HepG2 (cell line): Measurements from ENCODE around the gene PISD.
"Not testable (repeated sequence)": the region's sequence is repeated elsewhere in the genome, so short reads cannot be mapped to it uniquely, and the experiment has no call there.

Source experiments
- ELF1 ChIP-seq: sonication (generic); formaldehyde crosslinking; IDR thresholded peaks from 2 replicates; pipeline ENCODE4 v1.4.0; 2020; ENCODE audit warnings: missing genetic modification reagents
- ETV6 ChIP-seq: sonication (generic); formaldehyde crosslinking; conservative IDR thresholded peaks from 2 replicates; pipeline ENCODE4 v1.4.0; 2020; ENCODE audit warnings: missing genetic modification reagents
- FOXK2 ChIP-seq: fragments of 450-650 bp; IDR thresholded peaks from 2 replicates; pipeline ENCODE4 v1.6.1; 2016
- FOXP4 ChIP-seq: sonication (generic); formaldehyde crosslinking; IDR thresholded peaks from 2 replicates; pipeline ENCODE4 v1.4.0; 2020; ENCODE audit warnings: missing genetic modification reagents
- IRF2 ChIP-seq: IDR thresholded peaks from 2 replicates; pipeline ENCODE4 v1.6.1; 2018; ENCODE audit warnings: missing genetic modification reagents, missing compliant biosample characterization
- NFYB ChIP-seq: sonication (generic); formaldehyde crosslinking; IDR thresholded peaks from 2 replicates; pipeline ENCODE4 v1.4.0; 2020; ENCODE audit warnings: missing genetic modification reagents
- NONO ChIP-seq, 2 experiments: fragments of 450-650 bp in 1 of 2; sonication (generic) in 1 of 2; formaldehyde crosslinking in 1 of 2; IDR thresholded peaks in 1 of 2; conservative IDR thresholded peaks in 1 of 2; 2 replicates each; pipeline versions ENCODE4 v1.6.1 to v1.8.0; 2017 to 2022; ENCODE audit warnings: mild to moderate bottlenecking in 1 of 2, missing genetic modification reagents in 1 of 2, moderate library complexity in 1 of 2
- SMC3 ChIP-seq: IDR thresholded peaks from 2 replicates; pipeline ENCODE4 v1.6.1; 2011; ENCODE audit warnings: low read length, improper control_type of control experiment
- TCF7 ChIP-seq: sonication (generic); IDR thresholded peaks from 2 replicates; pipeline ENCODE4 v1.6.1; 2016; ENCODE audit warnings: antibody characterized with exemption, low read depth
- ZBTB26 ChIP-seq: IDR thresholded peaks from 2 replicates; pipeline ENCODE4 v1.6.1; 2016; ENCODE audit warnings: missing compliant biosample characterization, missing genetic modification reagents, borderline replicate concordance
- ZSCAN20 ChIP-seq: sonication (generic); formaldehyde crosslinking; IDR thresholded peaks from 2 replicates; pipeline ENCODE4 v1.4.0; 2020; ENCODE audit warnings: missing genetic modification reagents, mild to moderate bottlenecking, borderline replicate concordance
- TF ChIP-seq, protein P1 (sequence below): sonication (generic); formaldehyde crosslinking; IDR thresholded peaks from 2 replicates; pipeline ENCODE4 v1.5.0; 2020; ENCODE audit warnings: mild to moderate bottlenecking, missing genetic modification reagents, moderate library complexity
- TF ChIP-seq, protein P2 (sequence below): sonication (generic); formaldehyde crosslinking; IDR thresholded peaks from 2 replicates; pipeline ENCODE4 v1.8.1; 2023; ENCODE audit warnings: missing genetic modification reagents, inconsistent platforms, borderline replicate concordance

DNA sequence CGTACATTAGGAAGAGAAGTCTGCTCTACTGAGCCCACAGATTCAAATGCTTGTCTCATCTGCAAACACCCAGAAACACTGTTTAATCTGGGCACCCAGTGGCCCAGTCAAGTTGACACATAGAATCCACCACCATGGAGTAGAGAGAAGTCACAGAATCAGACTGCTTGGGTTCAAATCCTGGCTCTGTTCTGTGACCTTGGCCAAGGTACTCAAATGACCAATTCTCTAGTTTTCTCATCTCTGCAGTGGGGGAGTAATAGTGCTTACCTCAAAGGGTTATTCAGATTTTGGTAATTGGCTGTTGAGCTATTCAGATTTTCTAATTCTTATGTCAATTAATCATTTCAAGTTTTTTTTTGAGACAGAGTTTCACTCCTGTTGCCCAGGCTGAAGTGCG lies 71.9 kb downstream of the PISD start:
- not testable (repeated sequence) for TF ChIP-seq ELF1; ETV6 (CRISPR knock-in tag); IRF2 (CRISPR knock-in tag); TCF7; SMC3; NONO (IDR thresholded peaks at IDR 0.05); NONO (CRISPR knock-in tag; conservative IDR thresholded peaks at IDR 0.05); NFYB (CRISPR knock-in tag); ZBTB26 (CRISPR knock-in tag); FOXP4 (CRISPR knock-in tag); ZSCAN20; FOXK2
- TF ChIP-seq, protein P1, sequence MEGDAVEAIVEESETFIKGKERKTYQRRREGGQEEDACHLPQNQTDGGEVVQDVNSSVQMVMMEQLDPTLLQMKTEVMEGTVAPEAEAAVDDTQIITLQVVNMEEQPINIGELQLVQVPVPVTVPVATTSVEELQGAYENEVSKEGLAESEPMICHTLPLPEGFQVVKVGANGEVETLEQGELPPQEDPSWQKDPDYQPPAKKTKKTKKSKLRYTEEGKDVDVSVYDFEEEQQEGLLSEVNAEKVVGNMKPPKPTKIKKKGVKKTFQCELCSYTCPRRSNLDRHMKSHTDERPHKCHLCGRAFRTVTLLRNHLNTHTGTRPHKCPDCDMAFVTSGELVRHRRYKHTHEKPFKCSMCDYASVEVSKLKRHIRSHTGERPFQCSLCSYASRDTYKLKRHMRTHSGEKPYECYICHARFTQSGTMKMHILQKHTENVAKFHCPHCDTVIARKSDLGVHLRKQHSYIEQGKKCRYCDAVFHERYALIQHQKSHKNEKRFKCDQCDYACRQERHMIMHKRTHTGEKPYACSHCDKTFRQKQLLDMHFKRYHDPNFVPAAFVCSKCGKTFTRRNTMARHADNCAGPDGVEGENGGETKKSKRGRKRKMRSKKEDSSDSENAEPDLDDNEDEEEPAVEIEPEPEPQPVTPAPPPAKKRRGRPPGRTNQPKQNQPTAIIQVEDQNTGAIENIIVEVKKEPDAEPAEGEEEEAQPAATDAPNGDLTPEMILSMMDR (CRISPR knock-in tag): not testable (repeated sequence)
- TF ChIP-seq, protein P2, sequence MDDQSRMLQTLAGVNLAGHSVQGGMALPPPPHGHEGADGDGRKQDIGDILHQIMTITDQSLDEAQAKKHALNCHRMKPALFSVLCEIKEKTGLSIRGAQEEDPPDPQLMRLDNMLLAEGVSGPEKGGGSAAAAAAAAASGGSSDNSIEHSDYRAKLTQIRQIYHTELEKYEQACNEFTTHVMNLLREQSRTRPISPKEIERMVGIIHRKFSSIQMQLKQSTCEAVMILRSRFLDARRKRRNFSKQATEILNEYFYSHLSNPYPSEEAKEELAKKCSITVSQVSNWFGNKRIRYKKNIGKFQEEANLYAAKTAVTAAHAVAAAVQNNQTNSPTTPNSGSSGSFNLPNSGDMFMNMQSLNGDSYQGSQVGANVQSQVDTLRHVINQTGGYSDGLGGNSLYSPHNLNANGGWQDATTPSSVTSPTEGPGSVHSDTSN: not testable (repeated sequence)
